ENCODE results near the gene DLG1. TPM values are rescaled to one million over a fixed set of nuclear protein-coding genes. Genes with fewer than 3 reads are reported as not detected.

Gene DLG1
- total RNA-seq, 4 donors from 2014 or later = 136 to 221 (median 172) TPM

DNA sequence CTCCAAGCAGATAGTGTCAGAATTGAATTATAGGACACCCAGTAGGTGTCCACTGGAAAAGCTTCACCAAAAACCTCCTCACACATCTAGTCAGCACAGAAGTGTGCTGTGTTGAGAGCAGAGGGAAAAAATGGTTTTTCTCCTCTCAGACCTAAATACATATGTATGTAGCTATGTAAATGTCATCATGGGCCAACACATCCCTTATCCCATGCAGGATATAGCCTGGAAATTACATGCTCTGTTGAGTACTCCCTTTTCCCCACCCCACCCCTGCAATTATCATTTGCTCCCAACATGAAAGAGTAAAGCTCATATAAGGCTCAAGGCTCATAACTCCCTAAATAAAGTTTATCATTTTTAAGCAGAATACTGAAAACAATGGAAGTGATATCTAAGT is 35.7 kb downstream of the DLG1 start:
- no peaks in the 10 kb centered on the region for H3K9me3 ChIP-seq
- no peaks in the 10 kb centered on the region for H3K4me1 ChIP-seq
- no peak overlapping the region for H3K4me3 ChIP-seq
- H3K27ac ChIP-seq = no peak overlapping the region
- H3K27me3 ChIP-seq = no peaks in the 10 kb centered on the region
- no peak for DNase-seq
- peaks cover 0 to 4% (median 0%) of the 10 kb centered on the region in 3 donors for H3K36me3 ChIP-seq
- TF ChIP-seq, protein P1, sequence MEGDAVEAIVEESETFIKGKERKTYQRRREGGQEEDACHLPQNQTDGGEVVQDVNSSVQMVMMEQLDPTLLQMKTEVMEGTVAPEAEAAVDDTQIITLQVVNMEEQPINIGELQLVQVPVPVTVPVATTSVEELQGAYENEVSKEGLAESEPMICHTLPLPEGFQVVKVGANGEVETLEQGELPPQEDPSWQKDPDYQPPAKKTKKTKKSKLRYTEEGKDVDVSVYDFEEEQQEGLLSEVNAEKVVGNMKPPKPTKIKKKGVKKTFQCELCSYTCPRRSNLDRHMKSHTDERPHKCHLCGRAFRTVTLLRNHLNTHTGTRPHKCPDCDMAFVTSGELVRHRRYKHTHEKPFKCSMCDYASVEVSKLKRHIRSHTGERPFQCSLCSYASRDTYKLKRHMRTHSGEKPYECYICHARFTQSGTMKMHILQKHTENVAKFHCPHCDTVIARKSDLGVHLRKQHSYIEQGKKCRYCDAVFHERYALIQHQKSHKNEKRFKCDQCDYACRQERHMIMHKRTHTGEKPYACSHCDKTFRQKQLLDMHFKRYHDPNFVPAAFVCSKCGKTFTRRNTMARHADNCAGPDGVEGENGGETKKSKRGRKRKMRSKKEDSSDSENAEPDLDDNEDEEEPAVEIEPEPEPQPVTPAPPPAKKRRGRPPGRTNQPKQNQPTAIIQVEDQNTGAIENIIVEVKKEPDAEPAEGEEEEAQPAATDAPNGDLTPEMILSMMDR (IDR thresholded peaks at IDR 0.05) = no peak
- no peak for TF ChIP-seq POLR2A (IDR thresholded peaks at IDR 0.05)

DNA sequence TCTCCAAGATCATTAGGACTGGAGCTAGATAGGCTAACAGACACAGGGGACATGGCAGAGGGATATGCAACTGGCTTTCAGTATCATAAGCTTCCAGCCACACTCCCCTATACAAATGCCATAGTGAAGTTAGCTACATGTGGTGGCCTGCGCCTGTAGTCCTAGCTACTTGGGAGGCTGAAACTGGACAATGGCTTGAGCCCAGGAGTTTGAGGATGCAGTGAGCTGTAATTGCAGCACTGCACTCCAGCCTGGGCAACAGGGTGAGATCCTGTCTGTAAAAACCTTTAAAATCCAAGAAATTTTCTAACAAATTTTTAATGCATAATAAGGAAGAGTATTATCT is 37.3 kb downstream of the DLG1 start:
- Histone ChIP-seq H3K9me3 (no peaks in the 10 kb centered on the region), H3K36me3 (peaks cover 0 to 4% (median 0%) of the 10 kb centered on the region in 3 donors), H3K27me3 (no peaks in the 10 kb centered on the region), H3K4me1 (no peaks in the 10 kb centered on the region), H3K27ac (no peak overlapping the region), H3K4me3 (no peak overlapping the region)
- TF ChIP-seq, protein P1 (IDR thresholded peaks at IDR 0.05) = no peak
- DNase-seq = no peak

DNA sequence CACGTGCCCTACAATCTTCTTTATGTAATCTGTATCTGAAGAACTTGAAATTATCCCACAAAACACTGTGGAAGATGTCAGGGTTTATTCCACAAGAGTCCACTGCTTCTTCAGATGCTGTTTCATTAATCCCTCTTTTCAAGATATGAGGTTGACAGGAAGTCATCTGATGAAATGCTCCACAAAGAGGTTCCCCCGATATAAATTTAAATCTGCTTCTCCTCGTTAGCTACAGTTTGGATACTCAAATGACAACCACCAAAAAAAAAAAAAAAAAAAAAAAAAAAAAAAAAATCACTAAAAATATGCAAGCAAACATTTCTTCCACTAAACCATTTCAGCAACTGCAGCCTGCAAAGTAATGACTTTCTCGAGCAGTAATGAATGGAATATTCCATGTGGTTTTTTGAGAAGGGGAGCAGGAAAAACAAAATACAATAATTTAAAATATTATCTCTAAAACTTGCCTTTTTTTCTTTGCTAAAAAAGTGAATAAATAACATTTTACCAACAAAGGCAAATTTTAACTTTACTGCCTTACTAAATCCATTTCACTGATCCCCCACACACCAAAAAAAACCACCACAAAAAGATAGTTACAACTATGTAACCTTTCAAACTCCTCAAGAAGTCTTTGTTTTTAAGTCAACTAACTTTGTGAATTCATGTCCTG is 37.8 kb downstream of the DLG1 start:
- Histone ChIP-seq H3K4me1 (no peaks in the 10 kb centered on the region), H3K4me3 (no peak overlapping the region), H3K27ac (no peak overlapping the region), H3K27me3 (no peaks in the 10 kb centered on the region), H3K36me3 (peaks cover 0 to 4% (median 0%) of the 10 kb centered on the region in 3 donors), H3K9me3 (no peaks in the 10 kb centered on the region)
- TF ChIP-seq, protein P1 (IDR thresholded peaks at IDR 0.05) = no peak
- no peak for TF ChIP-seq POLR2A (IDR thresholded peaks at IDR 0.05)
- no peak for DNase-seq

DNA sequence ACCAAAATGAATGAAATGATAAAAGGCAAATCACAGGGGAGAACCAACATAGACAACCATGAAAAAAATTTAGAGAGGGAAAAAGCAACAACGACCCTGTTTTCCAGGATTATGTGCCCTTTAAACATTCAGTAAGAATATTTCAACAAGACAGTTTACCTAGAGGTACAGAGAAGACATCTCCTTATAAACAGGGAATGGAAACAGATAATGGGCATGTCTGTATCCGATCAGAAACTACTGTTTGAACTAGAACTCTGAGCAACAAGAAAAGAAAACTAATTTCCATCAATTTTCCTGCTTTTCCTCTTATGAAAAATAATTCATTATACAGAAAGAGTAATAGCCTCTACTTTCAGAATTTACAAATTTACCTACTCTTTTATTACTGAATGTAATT is 39.3 kb downstream of the DLG1 start:
- Histone ChIP-seq H3K36me3 (peaks cover 0 to 4% (median 0%) of the 10 kb centered on the region in 3 donors), H3K4me1 (no peaks in the 10 kb centered on the region), H3K9me3 (no peaks in the 10 kb centered on the region), H3K4me3 (no peak overlapping the region), H3K27ac (no peak overlapping the region), H3K27me3 (no peaks in the 10 kb centered on the region)
- no peak for TF ChIP-seq POLR2A (IDR thresholded peaks at IDR 0.05)
- TF ChIP-seq, protein P1 (IDR thresholded peaks at IDR 0.05) = no peak
- no peak for DNase-seq

DNA sequence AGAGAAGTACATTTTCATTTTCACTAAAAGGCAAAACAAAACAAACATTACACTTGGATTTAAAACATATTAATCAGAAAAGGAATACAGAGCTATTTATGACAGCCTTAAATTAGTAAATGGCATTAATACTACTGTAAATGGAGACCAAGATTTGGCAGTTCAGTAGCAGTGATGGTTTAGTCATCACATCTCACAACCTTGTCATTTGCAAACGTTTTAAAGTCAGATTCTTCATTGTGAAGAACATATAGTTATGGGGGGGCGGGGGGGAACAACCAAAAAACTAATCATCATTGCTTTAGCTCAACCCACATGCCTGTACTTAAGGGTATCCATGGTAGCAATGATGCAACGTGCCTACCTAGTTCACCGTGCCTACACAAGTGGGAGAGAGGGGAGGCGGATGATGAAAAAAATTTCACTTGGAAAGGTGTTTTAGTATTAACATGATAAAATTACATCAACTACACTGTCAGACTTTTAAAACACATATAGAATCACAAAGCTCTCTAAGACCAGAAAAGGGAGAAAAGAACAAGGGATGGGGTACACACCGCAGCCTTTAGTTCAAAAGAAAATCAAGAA is 40.1 kb downstream of the DLG1 start:
- DNase-seq = no peak
- no peak overlapping the region for H3K4me3 ChIP-seq
- H3K36me3 ChIP-seq = no peaks in the 10 kb centered on the region
- no peak for TF ChIP-seq POLR2A (IDR thresholded peaks at IDR 0.05)
- no peak overlapping the region for H3K27ac ChIP-seq
- no peaks in the 10 kb centered on the region for H3K4me1 ChIP-seq
- H3K9me3 ChIP-seq = no peaks in the 10 kb centered on the region
- H3K27me3 ChIP-seq = no peaks in the 10 kb centered on the region

DNA sequence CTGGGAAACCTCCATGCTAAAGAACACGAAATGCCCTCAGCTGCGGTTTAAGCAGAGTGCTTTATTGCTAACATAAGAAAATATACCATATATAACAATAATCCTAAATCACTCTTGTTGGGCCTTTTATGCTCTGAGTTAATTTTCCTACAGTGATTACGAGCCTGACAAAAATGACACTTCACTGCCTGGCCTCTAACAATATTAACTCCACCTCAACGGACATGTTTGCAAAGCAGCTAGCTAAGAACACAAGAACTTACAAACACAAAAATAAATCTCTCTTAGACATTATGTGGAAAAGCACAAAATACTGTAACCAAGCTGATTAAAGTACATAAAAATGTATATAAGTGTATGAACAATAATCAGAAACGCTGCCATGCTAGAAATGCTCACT is 40.7 kb downstream of the DLG1 start:
- H3K9me3 ChIP-seq = no peaks in the 10 kb centered on the region
- no peak for DNase-seq
- no peak overlapping the region for H3K4me3 ChIP-seq
- H3K4me1 ChIP-seq = no peaks in the 10 kb centered on the region
- H3K27ac ChIP-seq = no peak overlapping the region
- H3K27me3 ChIP-seq = no peaks in the 10 kb centered on the region
- TF ChIP-seq POLR2A (IDR thresholded peaks at IDR 0.05) = no peak
- TF ChIP-seq, protein P1 (IDR thresholded peaks at IDR 0.05) = no peak
- no peaks in the 10 kb centered on the region for H3K36me3 ChIP-seq
